Colonic mucosa (tissue), 4 donors: Measurements from ENCODE around the gene RUBCN. TPM values are rescaled to one million over a fixed set of nuclear protein-coding genes. Genes with fewer than 3 reads are reported as not detected.
"Not testable (repeated sequence)": the region's sequence is repeated elsewhere in the genome, so short reads cannot be mapped to it uniquely, and the experiment has no call there.

Experiments
- DNase-seq: peaks from one replicate; pipeline ENCODE4 v3.0.0-alpha.2; 2020
- H3K27ac ChIP-seq: fragments of 200-600 bp; one replicate; pipeline ENCODE4 v1.8.0; 2021
- H3K27me3 ChIP-seq: fragments of 200-600 bp; one replicate; pipeline ENCODE4 v1.8.0; 2021
- H3K36me3 ChIP-seq: fragments of 200-600 bp; one replicate; pipeline ENCODE4 v1.8.0; 2021
- H3K4me1 ChIP-seq: fragments of 200-600 bp; one replicate; pipeline ENCODE4 v1.8.0; 2021; ENCODE audit warnings: mild to moderate bottlenecking
- H3K4me3 ChIP-seq: fragments of 200-600 bp; one replicate; pipeline ENCODE4 v1.8.0; 2021
- H3K9ac ChIP-seq, 2 donors: one replicate each; pipeline ENCODE4 v1.7.0; 2013; ENCODE audit warnings: control low read depth in 2 of 2, low read depth in 2 of 2, low read length in 2 of 2
- H3K9me3 ChIP-seq: fragments of 200-600 bp; one replicate; pipeline ENCODE4 v1.8.0; 2021
- intact Hi-C: fragments of 100-400 bp; cut with DNase I; formaldehyde crosslinking; loops from one replicate; pipeline ENCODE4 v1.14.1; 2022
- total RNA-seq, 2 donors: library from RNA; stranded (reverse); fragmentation: NEBNext Ultra II Directional in 1 of 2; extraction: Animal tissue kit (Norgen Biotek cat#: 25700) in 1 of 2; gene quantifications; one replicate each; pipeline ENCODE4 v1.2.1, GENCODE V29; 2021
- donor health status: healthy.
- donor health status: DM: no; HTN: no; CAD: no.
- donor health status: DM: no; HTN: no; CAD: no.

Gene RUBCN
- total RNA-seq, 2 donors from 2014 or later = 16.8 to 18.7 TPM

DNA sequence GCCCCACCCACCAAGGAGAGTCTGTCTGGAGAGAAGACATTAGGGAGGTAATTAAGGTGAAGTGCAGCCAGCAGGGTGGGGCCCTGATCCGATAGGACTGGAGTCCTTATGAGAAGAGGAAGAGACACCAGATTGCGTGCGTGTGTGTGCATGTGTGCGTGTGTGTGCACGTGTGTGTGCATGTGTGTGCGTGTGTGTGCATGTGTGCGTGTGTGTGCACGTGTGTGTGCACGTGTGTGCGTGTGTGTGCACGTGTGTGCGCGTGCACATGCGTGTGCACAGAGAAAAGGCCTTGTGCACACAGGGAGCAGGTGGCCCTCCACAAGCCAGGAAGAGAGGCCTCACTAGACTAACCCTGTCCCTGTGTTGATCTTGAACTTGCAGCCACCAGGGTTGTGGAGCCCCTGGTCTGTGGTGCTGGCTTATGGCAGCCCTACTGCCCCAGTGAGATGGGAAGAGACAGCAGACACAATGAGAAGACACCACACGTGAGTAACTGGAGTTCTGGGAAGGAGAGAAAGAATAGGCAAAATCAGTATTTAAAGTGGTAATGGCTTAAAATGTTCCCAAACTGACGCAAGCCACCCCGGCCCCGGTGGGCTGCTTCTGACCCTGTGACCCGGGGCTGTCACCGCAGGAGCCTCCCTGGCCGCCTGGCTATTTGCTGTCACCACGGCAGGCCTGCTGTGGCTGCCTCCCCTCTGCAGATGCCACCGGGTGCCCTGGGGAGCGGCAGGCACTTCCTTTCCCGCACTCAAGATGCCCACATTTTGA, 73.2 kb downstream of the RUBCN start:
- H3K27ac ChIP-seq, H3K9ac ChIP-seq, H3K9me3 ChIP-seq, H3K4me3 ChIP-seq, DNase-seq, H3K4me1 ChIP-seq, intact Hi-C loops, H3K36me3 ChIP-seq, H3K27me3 ChIP-seq: not testable (repeated sequence)

DNA sequence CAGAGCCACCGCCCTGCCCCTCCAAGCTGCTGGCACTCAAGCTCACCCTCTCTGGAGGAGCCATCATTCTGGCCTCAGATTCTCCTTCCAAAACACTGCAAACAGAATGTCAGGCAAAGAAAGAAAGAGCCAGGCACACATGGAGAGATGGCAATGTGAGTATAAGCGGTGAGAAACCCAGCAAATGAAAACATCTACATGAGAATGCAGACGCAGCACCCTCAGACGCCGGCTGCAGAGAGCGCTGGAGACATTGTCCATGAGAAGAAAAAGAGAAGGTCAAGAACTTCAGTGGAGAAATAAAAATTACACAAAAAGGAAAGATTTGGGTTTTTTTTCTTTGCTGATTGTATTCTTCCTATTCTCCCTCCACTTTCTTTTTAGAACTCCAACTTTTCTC, 74.4 kb downstream of the RUBCN start:
- H3K9ac ChIP-seq, DNase-seq, H3K4me3 ChIP-seq, intact Hi-C loops, H3K4me1 ChIP-seq, H3K9me3 ChIP-seq, H3K27me3 ChIP-seq, H3K36me3 ChIP-seq, H3K27ac ChIP-seq: not testable (repeated sequence)

DNA sequence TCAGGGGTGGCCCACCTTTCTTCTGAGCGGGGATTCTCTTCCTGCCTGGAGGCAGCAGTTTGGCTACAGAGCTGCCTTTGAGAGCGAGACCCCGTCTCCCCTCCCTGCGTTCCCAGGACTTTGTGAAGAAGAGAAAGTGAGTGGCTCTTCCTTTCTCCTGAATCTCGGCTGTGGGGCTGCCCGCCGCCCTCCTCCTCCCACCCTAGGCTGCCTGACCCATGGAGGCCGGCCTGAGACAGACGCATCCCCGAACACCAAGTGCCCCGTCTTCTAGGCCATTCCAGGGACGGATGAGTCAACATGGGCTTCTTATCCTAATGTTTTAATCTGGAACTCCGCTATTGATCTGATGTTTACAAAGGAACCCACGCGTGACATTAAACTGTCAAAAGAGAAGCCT, 74.8 kb downstream of the RUBCN start:
- H3K4me1 ChIP-seq, H3K9me3 ChIP-seq, DNase-seq, H3K27me3 ChIP-seq, H3K27ac ChIP-seq, intact Hi-C loops, H3K36me3 ChIP-seq, H3K4me3 ChIP-seq, H3K9ac ChIP-seq: not testable (repeated sequence)

DNA sequence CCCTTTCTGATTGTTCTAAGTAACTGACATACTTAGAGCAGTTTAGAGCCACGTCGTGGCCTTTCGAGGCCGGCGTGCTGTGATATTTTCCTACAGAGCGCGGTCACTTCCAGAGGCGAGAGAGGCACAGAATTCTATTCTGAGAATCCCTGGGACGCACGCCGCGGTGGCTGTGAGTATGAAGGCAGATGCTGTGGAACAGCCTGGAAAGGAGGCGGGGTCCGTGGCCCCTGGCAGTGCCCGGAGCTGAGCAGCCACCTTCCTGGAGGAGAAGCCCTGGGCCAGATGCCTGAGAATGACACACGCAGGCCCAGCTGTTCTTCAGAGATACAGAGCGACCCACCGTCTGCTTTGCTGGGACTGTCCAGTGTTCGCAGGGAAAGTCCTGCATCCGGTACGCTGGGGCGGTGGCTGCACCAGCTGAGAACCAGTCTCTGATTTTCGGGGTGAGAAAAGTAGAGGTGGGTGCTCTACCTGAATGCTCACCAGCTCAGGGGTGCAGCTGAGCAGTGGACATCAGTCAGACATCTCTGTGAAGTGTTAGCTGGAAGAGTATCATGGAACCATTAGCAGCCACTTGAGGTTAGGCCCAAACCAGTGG, 75.4 kb downstream of the RUBCN start:
- H3K4me3 ChIP-seq, H3K9ac ChIP-seq, H3K27me3 ChIP-seq, H3K4me1 ChIP-seq, H3K9me3 ChIP-seq, DNase-seq, H3K36me3 ChIP-seq, intact Hi-C loops, H3K27ac ChIP-seq: not testable (repeated sequence)

DNA sequence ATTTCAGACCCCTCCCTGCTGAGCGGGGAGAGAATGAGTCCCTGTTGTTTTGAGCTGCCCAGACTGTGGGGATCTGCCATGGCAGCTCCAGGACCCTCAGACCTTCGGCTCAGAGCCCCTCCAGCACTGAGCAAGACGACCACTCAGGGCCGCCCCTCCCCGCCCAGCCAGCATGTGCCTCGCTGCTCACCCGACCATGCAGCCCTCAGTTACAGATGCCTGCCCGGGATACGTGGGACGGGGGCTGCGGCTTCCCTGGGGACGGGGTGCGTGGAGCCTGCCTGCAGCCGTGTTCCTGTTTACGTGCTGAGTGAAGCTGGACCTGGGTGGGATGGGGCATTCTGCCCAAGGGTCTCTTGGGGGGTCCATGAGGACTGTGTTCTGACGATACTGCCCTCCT, 77.0 kb downstream of the RUBCN start:
- H3K9me3 ChIP-seq, H3K27me3 ChIP-seq, H3K9ac ChIP-seq, H3K4me3 ChIP-seq, DNase-seq, H3K4me1 ChIP-seq, intact Hi-C loops, H3K27ac ChIP-seq, H3K36me3 ChIP-seq: not testable (repeated sequence)

DNA sequence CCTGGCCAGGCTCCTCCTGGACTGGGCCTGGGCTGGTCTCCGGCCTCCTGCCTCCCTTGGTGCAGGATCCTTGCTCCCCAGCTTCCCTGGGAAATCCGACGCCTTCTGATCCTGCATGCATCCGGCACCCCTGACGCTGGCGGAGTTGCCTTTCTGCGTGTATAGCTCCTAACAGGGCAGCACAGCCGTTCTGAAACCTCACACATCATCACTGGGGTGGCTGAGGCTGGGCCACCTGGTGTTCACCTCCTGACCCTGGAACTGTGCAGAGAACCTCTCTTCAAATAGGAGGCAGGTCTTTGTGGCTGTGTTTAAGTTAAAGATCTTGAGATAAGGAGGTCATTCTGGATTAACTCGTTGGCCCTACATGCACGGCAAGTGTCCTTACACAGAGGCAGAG, 77.6 kb downstream of the RUBCN start:
- H3K4me1 ChIP-seq, H3K27ac ChIP-seq, H3K27me3 ChIP-seq, H3K9ac ChIP-seq, DNase-seq, H3K36me3 ChIP-seq, intact Hi-C loops, H3K4me3 ChIP-seq, H3K9me3 ChIP-seq: not testable (repeated sequence)

DNA sequence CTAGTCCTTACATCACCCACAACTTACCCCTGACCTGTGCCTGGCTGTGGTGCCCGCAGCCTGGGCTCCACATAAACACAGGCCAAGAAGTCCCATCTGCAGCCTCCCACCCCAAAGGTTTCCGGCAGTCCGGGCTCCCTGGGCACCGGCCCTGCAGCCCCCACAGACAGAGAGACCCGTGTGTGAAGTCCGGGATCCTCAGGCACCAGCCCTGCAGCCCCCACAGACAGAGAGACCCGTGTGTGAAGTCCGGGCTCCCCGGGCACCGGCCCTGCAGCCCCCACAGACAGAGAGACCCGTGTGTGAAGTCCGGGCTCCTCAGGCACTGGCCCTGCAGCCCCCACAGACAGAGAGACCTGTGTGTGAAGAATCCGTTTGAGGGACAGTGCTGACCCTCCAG, 78.0 kb downstream of the RUBCN start:
- H3K9me3 ChIP-seq, H3K27me3 ChIP-seq, H3K4me3 ChIP-seq, H3K27ac ChIP-seq, DNase-seq, intact Hi-C loops, H3K4me1 ChIP-seq, H3K36me3 ChIP-seq, H3K9ac ChIP-seq: not testable (repeated sequence)

DNA sequence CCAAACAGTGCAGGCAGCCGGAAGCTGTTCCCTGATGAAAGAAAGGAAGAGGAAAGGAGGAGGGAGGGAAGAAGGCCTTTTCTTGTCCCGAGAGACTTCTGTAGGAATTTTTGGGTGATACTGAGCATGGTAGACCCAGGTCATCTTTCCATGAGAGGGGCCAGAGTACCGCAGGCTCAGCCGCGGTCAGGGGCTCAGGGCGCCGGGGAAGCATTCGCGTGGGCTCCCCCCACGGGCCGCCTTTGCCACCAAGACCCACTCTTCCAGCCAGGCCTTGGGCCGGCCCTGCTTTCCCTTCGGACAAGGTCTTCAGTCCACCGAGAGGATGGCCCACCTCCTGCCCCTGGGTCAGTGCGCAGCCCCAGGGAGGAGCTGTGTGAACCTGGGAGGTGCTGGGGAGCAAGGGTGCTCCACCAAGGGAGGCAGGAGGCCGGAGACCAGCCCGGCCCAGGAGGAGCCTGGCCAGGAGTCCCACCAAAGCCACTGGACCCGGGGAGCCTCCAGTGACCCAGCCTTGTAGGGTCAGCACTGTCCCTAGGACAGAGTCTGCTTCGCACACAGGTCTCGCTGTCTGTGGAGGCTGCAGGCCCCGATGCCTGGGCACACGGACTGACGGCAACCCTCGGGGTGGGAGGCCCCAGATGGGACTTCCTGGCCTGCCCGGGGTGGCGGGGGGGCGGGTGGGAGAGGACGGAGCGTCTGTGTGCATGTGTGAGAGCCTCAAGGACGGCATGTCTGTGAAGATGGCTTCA, 79.0 kb downstream of the RUBCN start:
- H3K4me1 ChIP-seq, H3K4me3 ChIP-seq, H3K9ac ChIP-seq, H3K9me3 ChIP-seq, H3K27me3 ChIP-seq, H3K36me3 ChIP-seq, DNase-seq, H3K27ac ChIP-seq, intact Hi-C loops: not testable (repeated sequence)

DNA sequence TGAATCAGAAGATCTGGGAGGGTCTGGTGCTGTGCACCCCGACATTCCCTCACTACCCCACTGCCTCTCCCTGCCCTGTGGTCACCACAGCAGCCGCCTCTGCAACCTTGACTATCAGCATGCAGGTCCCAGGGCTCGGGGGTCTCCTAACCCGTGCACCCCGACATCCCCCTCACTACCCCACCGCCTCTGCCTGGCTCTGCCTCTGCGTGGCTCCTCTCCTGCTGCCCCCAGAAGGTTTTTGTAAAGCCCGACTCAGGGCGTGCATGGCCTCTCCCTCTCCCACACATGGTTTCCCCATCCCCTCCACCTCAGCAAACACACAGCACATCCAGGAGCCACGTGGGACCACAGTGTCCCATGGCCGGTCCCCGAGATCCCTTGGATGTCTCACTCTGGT, 79.7 kb downstream of the RUBCN start:
- DNase-seq, H3K36me3 ChIP-seq, H3K27me3 ChIP-seq, H3K4me3 ChIP-seq, H3K27ac ChIP-seq, H3K4me1 ChIP-seq, H3K9ac ChIP-seq, intact Hi-C loops, H3K9me3 ChIP-seq: not testable (repeated sequence)

DNA sequence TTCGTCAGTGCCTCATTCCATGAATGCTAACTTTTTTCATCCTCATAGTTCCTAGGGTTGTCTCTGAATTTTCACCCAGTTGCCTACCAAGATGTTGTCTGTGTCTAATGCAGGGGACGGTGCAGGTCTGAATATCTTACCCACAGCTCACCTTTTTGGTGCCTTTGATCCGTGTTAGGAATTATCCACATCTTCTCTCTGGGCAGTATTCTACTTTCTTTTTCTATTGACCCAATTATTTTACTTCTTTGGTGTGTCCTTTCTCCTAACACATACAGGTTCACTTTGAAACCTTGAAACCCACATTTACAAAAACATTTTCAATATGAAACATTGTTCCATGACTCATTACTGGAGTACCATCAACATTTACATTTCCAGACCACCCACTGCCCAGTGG, 80.6 kb downstream of the RUBCN start:
- H3K4me1 ChIP-seq, H3K9me3 ChIP-seq, H3K27ac ChIP-seq, H3K9ac ChIP-seq, intact Hi-C loops, H3K4me3 ChIP-seq, H3K36me3 ChIP-seq, H3K27me3 ChIP-seq, DNase-seq: not testable (repeated sequence)

DNA sequence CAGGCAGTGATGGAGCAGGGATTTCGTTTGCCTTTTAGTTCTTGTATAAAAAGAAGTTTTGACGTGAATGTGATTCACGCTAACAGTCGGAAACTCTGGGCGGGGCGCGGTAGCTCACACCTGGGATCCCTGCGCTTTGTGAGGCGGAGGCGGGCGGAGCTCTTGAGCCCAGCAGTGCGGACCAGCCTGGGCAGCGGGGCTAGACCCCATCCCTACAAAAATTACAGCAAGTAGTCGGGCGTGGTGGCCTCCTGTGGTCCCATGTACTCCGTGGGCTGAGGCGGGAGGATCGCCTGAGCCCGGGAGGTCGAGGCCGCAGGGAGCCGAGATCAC, 81.7 kb downstream of the RUBCN start:
- H3K27me3 ChIP-seq, DNase-seq, H3K27ac ChIP-seq, H3K9ac ChIP-seq, H3K4me1 ChIP-seq, H3K4me3 ChIP-seq, H3K9me3 ChIP-seq, H3K36me3 ChIP-seq, intact Hi-C loops: not testable (repeated sequence)

DNA sequence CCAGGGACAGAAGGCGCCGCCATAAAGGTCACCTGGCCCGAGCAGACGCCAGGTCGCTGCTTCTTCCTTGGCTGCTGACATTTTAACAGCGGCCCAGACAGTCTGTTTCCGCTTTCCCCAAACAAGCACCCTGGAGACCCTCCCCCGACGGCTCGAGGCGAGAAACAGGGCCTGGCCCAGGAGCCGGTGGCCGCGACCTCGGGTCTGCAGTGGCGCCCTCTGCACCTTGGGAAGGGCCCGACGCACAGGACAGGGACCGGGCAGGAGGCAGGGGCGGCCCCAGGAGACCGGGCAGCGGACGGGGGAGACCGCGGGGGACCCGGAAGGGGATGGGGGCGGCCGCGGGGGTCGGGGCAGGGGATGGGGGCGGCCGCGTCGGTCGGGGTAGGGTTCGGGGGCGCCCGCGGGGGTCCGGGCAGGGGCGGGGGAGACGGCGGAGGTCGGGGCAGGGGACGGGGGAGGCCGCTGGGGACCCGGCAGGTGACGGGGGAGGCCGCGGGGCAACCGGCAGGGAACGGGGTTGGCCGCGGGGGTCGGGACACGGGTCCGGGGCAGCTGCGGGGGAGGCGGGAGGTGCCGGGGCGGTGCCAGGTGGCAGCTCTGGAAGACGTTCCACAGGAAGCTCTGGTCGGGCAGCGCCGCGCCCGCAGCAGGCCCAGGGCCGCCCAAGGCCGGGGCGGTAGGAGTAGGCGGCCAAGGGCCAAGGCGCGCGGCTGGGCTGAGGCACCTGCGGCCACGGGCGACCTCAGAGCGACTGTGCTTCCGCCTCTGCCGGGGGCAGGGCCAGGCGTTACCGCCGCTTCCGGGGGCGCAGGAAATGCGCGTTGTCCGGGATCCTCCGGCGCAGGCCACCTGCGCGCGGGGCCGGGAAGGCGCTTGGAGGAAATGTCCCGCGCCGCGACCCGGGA, 82.4 kb downstream of the RUBCN start:
- H3K4me1 ChIP-seq, H3K9me3 ChIP-seq, H3K9ac ChIP-seq, H3K36me3 ChIP-seq, H3K27me3 ChIP-seq, intact Hi-C loops: not testable (repeated sequence)
- DNase-seq = peak; percentile 65
- Histone ChIP-seq H3K27ac (peak overlapping the region; percentile 80), H3K4me3 (peak overlapping the region; percentile 45)

DNA sequence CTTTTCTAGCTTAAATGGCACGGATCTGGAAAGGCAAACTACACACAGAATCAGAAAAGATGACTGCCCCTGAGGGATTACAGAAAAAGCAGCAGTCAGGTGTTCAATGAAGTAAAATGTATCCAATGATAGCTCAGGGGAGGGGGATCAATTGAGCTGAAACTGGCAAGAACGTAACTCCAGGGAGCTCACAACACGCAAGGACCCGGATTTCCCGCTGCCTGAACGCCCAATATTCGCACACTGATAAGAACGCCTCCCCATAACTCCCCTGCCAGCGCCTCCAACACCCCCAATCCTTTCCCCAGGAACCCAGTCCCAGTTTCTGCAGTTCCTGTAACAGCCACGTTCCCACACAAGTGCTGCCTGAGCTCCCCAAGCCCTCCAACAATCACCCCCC, 83.8 kb downstream of the RUBCN start:
- H3K4me3 ChIP-seq, H3K27me3 ChIP-seq, H3K9me3 ChIP-seq, H3K9ac ChIP-seq, H3K27ac ChIP-seq, H3K36me3 ChIP-seq, H3K4me1 ChIP-seq, intact Hi-C loops: not testable (repeated sequence)
- DNase-seq = peak; percentile 13
